Activated CD8-positive, alpha-beta memory T cell treated with anti-CD3 and anti-CD28 coated beads, Interleukin-2, amount 50 U/mL, for 48 hours (primary cell): Measurements from ENCODE around the gene PHTF2.
"Not testable (repeated sequence)": the region's sequence is repeated elsewhere in the genome, so short reads cannot be mapped to it uniquely, and the experiment has no call there.

ENCODE experiments used
- DNase-seq: peaks from one replicate; pipeline ENCODE4 v3.0.0-alpha.2; 2020

The PHTF2 gene

GRCh38 chr7:77831953-77832352 is 33.4 kb downstream of the PHTF2 start:
- DNase-seq = no peak

GRCh38 chr7:77833136-77833535 is 34.6 kb downstream of the PHTF2 start:
- DNase-seq = no peak

GRCh38 chr7:77836425-77836824 is 37.9 kb downstream of the PHTF2 start:
- not testable (repeated sequence) for DNase-seq

GRCh38 chr7:77837275-77837674 is 38.7 kb downstream of the PHTF2 start:
- no peak for DNase-seq

GRCh38 chr7:77837966-77838365 is 39.4 kb downstream of the PHTF2 start:
- DNase-seq = no peak

- no peak for DNase-seq
Measured at GRCh38 chr7:77838929-77839491, 40.4 kb downstream of the PHTF2 start.

- DNase-seq = no peak
Measured at GRCh38 chr7:77839919-77840318, 41.3 kb downstream of the PHTF2 start.

- no peak for DNase-seq
Measured at GRCh38 chr7:77843194-77843593, 44.6 kb downstream of the PHTF2 start.

GRCh38 chr7:77846317-77847092 is 47.9 kb downstream of the PHTF2 start:
- DNase-seq = no peak

- DNase-seq = no peak
Measured at GRCh38 chr7:77855371-77856083, 57.0 kb downstream of the PHTF2 start.

- DNase-seq = no peak
Measured at GRCh38 chr7:77858278-77858677, 59.7 kb downstream of the PHTF2 start.

- no peak for DNase-seq
Measured at GRCh38 chr7:77859343-77859742, 60.8 kb downstream of the PHTF2 start.

- no peak for DNase-seq
Measured at GRCh38 chr7:77862691-77863090, 64.1 kb downstream of the PHTF2 start.

GRCh38 chr7:77863860-77864259 is 65.3 kb downstream of the PHTF2 start:
- no peak for DNase-seq

GRCh38 chr7:77866370-77866769 is 67.8 kb downstream of the PHTF2 start:
- no peak for DNase-seq

GRCh38 chr7:77866786-77867536 is 68.4 kb downstream of the PHTF2 start:
- no peak for DNase-seq

- no peak for DNase-seq
Measured at GRCh38 chr7:77867537-77867865, 68.9 kb downstream of the PHTF2 start.

- DNase-seq = not testable (repeated sequence)
Measured at GRCh38 chr7:77872256-77872655, 73.7 kb downstream of the PHTF2 start.

- not testable (repeated sequence) for DNase-seq
Measured at GRCh38 chr7:77873416-77874327, 75.1 kb downstream of the PHTF2 start.

GRCh38 chr7:77877791-77878190 is 79.2 kb downstream of the PHTF2 start:
- no peak for DNase-seq

GRCh38 chr7:77878500-77878899 is 79.9 kb downstream of the PHTF2 start:
- no peak for DNase-seq

GRCh38 chr7:77879272-77879671 is 80.7 kb downstream of the PHTF2 start:
- DNase-seq = no peak
